Measurements from ENCODE around the gene RYR2. TPM values are rescaled to one million over a fixed set of nuclear protein-coding genes. Genes with fewer than 3 reads are reported as not detected.

Gene RYR2
- total RNA-seq, 1 experiment from 2014 or later, result 3.4 TPM

- Histone ChIP-seq H2AK5ac (ENCODE audit: insufficient read length, low read length) (no peak overlapping the region), H3K4me2 (ENCODE audit: insufficient read depth, insufficient read length, low read length) (no peak overlapping the region), H2AFZ (ENCODE audit: low read length) (no peak overlapping the region), H2BK20ac (ENCODE audit: low read depth, low read length, poor library complexity, severe bottlenecking) (no peak overlapping the region), H3K18ac (ENCODE audit: insufficient read length, low read depth, low read length) (no peak overlapping the region), H3K4ac (ENCODE audit: low read depth, low read length) (no peak overlapping the region), H3K27ac (ENCODE audit: insufficient read length, low read depth, low read length) (no peak overlapping the region), H3K79me2 (ENCODE audit: insufficient read depth, low read length) (no peaks in the 10 kb centered on the region), H3K56ac (ENCODE audit: insufficient read length, low read depth, low read length) (no peak overlapping the region), H3K23ac (ENCODE audit: insufficient read length, low read depth, low read length) (no peak overlapping the region), H4K20me1 (ENCODE audit: control insufficient read depth, insufficient read depth, insufficient read length) (no peaks in the 10 kb centered on the region), H2BK5ac (ENCODE audit: insufficient read length, low read length) (no peak overlapping the region), H3K27me3 (ENCODE audit: insufficient read depth, low read length) (no peaks in the 10 kb centered on the region), H2BK12ac (ENCODE audit: insufficient read length, low read depth, low read length) (no peak overlapping the region), H3K9ac (ENCODE audit: extremely low read depth, insufficient read length, low read length) (no peak overlapping the region), H3K14ac (ENCODE audit: insufficient read depth, low read length) (no peak overlapping the region), H2BK120ac (ENCODE audit: low read depth, low read length, poor library complexity, severe bottlenecking) (no peak overlapping the region), H3K23me2 (ENCODE audit: insufficient read length, low read depth, low read length, poor library complexity, severe bottlenecking) (no peaks in the 10 kb centered on the region), H3T11ph (ENCODE audit: low read length) (no peak overlapping the region), H3K79me1 (ENCODE audit: insufficient read depth, low read depth, low read length, poor library complexity, severe bottlenecking) (no peaks in the 10 kb centered on the region), H4K5ac (ENCODE audit: insufficient read length, low read depth, low read length) (no peak overlapping the region), H2BK15ac (ENCODE audit: low read depth, low read length) (no peak overlapping the region), H3K9me3 (ENCODE audit: control insufficient read depth, low read depth, low read length) (no peaks in the 10 kb centered on the region), H3K4me1 (ENCODE audit: insufficient read depth, low read length) (no peaks in the 10 kb centered on the region), H4K91ac (ENCODE audit: insufficient read length, low read depth, low read length) (no peak overlapping the region), H4K8ac (replicated peaks; ENCODE audit: insufficient read length, low read depth, low read length) (no peak overlapping the region)
- no peak overlapping the region for H3K4me3 Mint-ChIP-seq
- no peak overlapping the region for H3K27ac Mint-ChIP-seq
- WGBS (ENCODE audit: extremely low coverage, insufficient read length, low lambda C conversion rate), result no CpG with 5 or more reads among the region's 6 CpGs
- H3K9me3 Mint-ChIP-seq, result peaks cover 5 to 12% of the 10 kb centered on the region in 2 experiments; a peak in 3 of 5 replicates
- H3K36me3 Mint-ChIP-seq (ENCODE audit: insufficient read depth in 1 of 3, low read depth in 3 of 3), result peaks cover 9 to 16% (median 11%) of the 10 kb centered on the region in 3 experiments; a peak in 6 of 7 replicates
- DNase-seq, result no peak
- H3K27me3 Mint-ChIP-seq (ENCODE audit: low read depth), result no peaks in the 10 kb centered on the region
- no peak for TF ChIP-seq CTCF (conservative IDR thresholded peaks at IDR 0.05)
- peaks cover 10 to 12% of the 10 kb centered on the region in 2 experiments for H3K4me1 Mint-ChIP-seq
Measured at GRCh38 chr1:237671935-237672334, 630.0 kb downstream of the RYR2 start.
